KBM-7 (cell line): ENCODE results near the gene LTC4S.

Experiments
- DNase-seq: peaks from one replicate; pipeline ENCODE4 v3.0.0-alpha.2; 2015
- in situ Hi-C: fragments of 300-500 bp; cut with MboI; formaldehyde crosslinking; loops from 2 replicates; pipeline ENCODE4 v1.14.3; 2020; ENCODE audit warnings: low sequenced_read_pairs, low pct_unique_long_range_greater_than_20kb, mixed read lengths

The LTC4S gene

DNA sequence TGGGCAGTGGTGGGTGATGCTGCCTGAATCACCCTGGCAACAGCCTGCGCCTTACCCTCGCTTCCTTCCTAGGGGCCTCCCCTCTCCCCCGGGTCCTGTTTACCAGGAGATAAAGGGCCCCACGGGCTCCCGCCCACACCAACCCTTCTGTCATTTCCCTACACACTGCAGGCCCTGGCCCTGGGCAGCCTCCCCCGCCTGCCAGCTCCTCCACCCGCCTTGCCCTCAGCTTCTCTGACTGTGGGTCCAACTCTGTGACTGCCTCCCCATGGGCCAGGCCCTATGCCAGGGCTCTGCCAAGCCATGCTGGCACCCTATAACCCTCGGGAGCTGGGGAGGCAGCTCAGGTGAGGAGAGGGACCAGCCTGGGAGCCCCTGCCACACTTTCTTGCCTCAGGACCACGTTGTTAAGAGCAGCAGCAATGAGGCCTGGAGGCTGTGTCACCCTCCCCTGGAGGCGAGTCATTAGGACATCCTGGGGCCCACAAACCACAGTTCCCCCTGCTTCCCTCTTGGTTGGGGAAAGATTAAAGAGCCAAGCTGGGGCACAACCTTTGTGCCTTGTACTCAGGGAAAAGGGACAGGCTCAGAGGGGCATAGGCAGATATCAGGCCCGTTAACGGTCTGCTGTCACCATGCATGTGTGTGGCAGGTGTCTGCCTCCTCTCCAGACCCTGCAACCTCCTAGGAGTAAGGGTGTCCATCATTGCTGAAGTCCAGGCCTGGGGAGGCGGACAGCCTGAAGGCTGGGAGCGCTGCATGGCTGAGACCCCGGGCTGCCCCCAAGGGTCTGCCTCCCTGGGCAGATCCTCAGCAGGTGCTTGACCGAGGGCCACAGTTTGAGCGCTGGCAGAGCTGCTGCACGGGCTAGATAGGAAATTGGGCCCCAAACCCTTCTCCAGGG lies 10.1 kb downstream of the LTC4S start:
- in situ Hi-C loops = no loop called here
- DNase-seq = peak; percentile 77

DNA sequence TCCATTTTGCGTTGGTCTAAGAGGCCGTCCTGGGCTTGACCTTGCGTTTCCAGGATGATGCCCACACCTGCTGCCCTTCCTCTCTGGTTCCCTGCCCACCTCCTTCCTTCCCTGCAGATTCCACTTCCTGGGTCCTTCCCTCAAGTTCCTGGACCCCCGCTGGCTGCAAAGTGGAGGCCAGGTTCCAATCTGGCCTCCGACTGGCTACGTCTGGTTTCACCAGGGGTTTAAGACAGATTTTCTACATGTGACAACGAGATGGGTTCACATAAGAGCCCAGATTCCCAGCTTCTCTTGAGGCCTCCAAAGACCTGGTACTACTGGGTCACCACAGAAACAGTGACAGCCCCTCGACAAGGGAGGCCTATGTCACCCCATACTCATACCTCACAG lies 10.8 kb downstream of the LTC4S start:
- DNase-seq = no peak
- in situ Hi-C loops = no loop called here

DNA sequence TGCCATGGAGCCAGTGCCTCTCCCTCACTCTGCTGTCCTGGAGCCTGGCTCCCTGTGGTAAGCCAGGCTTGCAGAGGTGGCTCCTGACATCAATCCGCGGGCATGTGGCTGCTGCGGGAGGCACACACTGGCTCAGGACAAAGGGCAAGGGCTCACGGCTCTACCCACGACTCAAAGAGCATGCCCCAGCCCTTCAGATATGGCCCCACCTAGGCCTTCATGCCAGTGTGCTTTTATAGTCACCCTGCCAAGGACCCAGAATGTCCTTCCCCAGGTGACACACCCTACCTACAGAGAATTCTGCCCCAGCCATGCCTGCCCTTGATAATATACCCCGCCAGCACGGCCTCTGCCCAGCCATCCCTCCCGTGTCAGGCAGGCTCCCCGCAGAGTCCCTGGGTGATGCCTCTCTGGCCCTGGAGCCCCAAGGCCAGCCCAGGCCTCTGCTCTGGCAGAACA lies 11.3 kb downstream of the LTC4S start:
- in situ Hi-C loops = no loop called here
- DNase-seq = no peak

DNA sequence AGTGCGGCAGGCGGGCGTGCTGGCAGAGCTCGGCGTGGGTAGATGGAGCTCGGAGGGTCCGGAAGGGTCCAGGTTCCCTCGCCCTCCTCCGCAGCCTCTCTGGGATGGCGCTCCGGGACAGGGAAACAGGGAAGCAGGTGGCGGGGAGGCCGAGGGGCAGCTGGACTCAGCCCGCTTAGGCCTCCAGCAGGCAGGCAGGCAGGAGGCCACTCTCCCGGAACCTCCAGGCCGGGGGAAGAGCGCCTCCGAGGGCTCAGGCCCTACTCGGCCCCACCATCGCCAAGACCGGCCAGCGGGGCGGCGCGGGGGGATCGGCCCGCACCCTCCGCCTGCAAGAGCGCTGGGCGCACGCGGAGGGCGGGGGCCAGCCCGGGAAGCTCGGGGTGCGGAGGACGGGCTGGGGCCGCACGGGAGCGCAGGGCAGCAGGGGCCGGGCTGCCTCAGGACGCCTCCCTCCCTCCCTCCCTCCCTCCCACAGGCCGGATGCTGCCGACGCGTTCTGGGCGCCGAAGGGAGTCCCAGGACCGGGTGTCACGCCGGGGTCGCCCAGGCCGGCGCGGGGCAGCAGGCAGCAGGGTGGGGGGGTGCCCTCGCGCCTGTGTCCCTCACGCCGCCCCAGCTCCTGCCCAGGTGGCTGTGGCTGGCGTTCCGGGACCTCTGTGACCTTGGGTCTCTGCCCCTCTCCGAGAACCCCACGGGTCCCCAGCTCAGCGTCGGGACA lies 11.9 kb downstream of the LTC4S start:
- in situ Hi-C loops = no loop called here
- peak; percentile 40 for DNase-seq

DNA sequence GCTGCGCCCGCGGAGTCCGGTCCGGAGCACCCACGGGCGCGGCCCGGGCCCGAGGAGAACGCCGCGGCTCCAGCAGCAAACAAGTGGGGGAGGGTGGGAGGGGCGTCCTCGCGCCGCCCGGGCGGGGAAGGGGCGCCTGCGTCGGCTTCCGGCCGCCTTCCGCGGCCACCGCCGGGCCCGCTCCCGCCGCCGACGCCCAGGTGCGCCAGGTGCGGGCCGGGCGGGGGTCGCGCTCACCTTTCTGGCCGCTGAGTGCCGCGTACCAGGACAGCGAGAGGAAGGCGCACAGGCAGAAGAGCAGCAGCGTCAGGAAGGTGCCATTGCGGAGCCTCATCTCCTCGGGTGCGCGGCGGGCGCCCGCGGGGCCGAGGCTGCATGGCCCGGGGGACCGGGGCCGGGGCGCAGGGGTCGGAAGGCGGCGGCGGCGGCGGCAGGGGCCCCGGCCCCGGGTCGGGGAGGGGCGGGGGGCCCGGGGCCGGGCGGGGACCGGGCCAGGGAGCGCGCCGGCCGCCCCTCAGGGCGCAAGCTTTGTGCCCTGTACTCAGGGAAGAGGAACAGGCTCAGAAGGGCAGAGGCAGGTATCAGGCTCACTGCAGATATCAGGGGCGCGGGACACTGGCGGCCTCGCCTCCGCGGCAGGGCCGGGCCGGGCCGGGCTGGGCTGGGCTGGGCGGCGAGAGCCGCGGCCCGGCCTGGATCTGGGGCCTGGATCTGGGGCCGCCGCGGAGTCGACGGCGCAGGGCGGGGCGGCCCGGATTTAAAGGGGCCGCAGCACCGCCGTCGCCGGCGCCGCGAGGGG lies 12.7 kb downstream of the LTC4S start, which contains the start of gene MGAT4B:
TSS of gene MGAT4B (minus strand) at position 617 of the 799 bp plus-strand sequence. CDS start at position 334, 283 bp downstream.
- in situ Hi-C loops = no loop called here
- DNase-seq = peak; percentile 67

DNA sequence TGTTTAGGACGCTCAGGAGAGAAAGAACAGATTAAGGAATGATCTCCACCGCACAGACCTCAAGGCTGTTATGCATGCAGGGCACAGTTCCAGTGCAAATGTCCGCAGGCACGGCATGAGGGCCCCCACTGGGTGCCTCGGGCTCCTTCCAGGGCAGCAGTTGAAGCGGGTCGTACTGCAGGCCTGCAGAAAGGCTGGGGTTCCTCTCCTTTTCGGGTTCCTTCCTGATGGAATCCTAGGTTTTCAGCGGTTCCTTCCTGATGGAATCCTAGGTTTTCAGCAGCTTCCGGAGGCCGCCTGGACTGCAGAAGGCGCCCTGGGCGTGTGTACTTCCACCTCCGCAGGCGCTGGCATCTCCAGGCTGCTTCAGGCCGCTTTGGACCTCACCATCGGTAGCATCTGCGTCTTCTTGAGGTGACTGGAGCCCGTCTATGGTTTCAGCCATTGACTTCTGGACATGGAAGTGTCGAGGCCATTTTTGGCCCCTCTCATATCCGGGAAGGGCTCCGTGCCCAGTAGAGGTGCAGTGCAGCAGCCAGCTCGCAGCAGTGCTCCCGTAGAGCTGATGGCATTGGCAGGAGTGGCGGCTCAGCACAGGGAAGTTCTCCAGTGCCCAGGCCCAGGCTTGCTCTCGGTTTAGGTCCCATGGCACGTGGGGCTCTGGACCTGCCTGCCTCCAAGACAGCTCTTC lies 18.5 kb downstream of the LTC4S start:
- DNase-seq = no peak
- in situ Hi-C loops = no loop called here

DNA sequence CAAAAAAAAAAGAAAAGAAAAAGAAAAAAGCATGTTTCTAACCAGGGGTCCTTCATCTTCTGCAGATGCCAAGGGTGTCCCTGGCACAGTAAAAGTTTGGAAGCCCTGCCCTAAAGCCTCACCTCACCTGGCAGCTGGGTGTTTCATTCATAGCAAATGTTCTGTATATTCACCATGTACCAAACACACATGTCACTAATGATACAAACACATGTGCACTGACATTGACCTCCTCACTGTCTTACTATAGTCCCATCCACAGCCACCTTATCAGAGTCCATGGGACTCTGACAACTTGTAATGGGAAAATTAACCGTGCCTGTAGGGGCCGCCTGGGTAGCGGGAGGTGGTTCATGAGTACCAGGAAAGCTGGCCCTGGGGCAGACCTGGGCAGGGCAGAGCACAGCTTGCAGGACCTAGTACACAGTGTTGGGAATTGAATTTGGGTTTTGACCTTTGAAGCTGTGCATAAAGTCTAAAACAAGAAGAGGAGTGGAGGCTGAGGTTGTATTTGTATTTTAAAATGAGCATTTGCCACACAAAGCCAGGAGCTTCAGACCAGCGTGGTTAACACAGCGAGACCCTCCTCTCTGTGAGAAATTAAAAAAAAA lies 19.3 kb downstream of the LTC4S start:
- in situ Hi-C loops = no loop called here
- DNase-seq = no peak

DNA sequence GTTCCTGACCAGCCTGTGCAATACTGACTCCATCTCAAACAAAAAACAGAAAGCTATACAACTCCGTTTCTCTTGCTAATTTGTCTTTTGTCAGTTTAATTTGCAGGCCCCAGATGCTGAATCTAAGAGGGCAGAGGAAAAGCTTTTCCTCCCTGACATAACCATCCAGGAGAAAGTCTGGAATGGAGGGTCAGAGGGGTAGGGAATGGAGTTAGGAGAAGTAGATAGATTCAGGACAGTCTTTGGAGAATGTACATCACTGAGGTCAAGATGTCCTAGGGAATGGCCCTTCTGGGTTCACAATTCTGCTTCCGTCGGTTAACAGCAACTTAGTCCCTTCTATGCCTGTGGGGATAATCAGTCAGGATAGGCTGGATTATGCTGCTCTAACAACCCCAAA lies 20.3 kb downstream of the LTC4S start:
- DNase-seq = no peak
- in situ Hi-C loops = no loop called here

DNA sequence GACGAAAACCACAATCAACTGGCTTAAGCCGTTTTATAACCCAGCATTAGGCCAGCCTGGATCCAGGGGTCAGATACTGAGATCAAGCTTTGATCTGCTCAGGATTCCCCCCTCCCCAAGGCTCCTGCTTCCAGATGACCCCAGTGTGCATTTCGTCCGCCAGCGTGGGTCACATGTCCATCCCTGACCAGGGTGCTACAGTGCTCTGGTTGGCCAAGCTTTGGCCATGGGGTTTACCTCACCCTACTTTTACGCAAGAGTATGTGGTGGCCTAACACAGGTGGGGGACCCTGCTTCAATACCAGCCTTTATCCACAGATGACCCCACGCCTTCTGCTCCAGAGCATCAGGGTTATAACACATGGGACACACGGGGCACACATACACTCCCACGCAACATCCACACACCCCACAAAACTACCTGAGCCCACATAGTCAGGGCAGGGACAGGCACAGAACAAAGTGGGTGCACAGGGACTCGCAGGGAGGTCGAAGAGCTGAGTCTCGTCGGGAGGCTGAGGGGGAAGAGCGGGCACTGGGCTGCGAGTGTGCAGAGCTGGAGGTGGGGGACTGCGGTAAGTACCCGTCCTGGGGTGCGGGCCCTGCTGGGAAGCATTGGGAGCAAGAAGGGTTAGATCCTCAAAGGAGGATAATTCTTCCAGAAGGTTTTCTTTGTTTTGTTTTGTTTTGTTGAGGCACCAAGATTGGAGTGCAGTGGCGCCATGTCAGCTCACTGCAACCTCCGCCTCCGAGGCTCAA lies 21.9 kb downstream of the LTC4S start:
- in situ Hi-C loops = no loop called here
- no peak for DNase-seq

DNA sequence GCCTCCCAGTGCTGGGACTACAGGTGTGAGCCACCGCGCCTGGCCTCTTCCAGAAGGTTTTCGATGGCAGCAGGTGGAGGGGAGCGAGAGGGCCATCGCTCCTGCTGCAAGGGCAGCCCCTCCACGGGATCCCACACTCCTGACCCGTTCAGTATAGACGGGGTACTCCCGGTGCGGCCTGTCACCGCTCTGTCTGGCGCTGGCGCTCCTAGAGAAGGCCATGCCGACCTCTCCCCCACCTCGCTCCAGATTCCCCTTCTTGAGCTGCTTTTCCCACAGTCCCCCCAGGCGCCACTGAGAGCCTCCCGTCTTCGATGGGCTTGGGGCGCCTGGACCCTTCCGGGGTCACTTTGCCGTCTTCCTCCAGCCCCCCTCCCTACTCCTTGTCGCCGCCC lies 22.6 kb downstream of the LTC4S start:
- DNase-seq = no peak
- in situ Hi-C loops = no loop called here

DNA sequence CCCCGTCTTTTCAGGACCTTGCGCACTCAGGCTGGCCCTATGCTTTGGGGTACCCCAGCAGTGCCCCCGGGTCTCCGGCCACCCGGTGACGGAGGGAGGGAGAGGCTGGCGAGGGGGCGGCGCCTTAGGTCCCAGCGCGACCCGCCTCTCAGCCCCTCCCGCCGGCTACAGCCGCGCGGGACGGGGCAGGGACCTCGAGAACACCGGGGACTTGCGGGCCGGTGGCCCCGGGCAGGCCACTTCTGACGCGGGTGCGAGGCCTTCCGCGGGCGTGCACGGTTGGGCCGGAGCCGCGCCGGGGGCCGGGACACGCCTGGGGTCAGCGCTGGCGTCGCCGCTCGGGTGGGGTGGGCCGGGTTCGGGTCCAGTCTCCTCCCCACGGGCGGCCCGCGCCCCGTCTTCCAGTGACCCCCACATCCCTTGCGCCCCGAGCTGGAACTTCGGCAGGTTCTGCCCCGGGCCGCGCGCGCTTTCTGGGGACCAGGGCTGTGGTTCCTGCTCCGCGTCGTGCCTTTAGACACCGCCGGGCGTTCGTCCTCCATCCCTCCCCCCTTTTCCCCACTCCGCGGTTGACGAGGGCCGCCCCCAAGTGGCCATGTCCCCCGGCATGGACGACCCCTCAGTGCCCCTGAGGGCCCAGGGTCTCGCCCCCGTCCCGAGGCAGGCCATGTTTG lies 23.1 kb downstream of the LTC4S start:
- in situ Hi-C loops = no loop called here
- DNase-seq = no peak

DNA sequence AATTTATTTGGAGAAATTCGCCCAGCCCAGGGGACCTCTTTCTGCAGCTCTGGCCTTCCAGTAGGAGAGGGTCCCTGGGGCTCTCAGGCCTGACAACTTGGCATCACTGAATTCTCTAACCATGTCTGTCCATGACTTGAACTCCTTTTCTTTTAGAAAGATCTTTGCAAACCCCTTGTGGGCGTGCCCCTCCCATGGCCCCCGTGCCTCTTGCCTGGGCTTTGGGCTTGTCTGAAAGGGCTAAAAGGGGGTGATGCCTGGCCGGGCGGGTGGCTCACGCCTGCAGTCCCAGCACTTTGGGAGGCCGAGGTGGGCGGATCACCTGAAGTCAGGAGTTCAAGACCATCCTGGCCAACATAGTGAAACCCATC lies 23.7 kb downstream of the LTC4S start:
- DNase-seq = no peak
- in situ Hi-C loops = no loop called here

DNA sequence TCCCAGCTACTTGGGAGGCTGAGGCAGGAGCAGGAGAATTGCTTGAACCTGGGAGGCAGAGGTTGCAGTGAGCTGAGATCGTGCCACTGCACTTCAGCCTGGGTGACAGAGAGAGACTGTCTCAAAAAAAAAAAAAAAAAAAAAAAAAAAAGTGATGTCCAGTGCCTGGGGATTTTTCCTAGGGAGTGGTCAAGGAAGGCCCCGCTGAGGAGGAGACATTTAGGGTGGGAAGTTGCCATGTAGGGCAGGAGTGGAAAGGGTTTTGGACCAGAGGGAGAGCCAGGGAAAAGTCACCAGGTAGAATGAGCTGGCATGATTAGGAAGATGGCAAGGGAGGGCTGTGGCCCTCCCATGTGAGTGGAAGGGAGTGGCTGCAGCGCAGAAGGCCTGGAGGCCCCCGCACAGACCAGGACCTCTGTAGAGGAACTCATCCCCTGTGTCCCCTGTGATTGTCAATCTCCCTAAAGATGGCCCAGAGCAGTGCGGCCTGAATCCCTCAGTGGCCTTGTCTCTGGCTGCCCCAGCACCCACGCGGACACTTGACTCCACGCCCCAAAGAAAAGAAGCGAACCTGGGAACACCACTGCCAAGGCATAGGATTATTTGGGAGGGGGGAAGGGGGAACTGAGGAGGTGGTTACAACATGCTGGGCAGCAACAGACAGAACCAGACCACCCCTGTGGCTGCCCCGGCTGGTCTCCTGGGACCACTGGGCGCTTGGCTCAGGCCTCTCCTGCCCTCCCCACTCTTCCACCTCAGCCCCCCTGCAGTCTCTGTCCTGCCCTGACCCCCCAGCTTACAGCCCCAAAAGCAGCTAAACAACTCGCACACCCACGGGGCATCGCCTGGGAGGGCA lies 24.3 kb downstream of the LTC4S start:
- in situ Hi-C loops = no loop called here
- no peak for DNase-seq

DNA sequence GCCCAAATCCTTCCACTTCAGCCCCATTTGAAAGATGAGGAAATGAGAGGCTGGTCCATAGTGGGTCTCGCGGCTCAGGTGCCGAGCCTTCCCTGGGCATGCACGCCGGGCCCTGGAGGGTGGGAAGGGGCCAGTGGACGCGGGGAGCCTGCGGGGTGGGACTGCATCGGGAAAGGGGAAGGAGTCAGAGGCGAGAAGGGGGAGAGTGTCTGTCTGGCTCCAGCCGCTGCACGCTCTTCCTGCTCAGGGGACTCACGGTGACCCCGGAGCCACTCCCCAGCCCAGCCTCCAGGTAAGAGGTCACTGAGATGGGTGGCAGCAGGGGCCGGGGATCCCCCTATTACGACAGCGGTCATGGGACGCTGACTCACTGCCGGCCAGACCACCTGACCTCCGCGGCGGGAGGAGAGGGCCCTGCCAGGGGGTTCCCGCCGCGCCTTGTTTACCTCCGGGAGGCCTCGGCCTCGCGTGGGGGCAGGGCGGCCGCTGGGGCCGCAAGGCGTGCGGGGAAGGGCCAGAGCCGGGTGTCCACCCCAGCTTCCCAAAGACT lies 25.0 kb downstream of the LTC4S start:
- DNase-seq = peak; percentile 85
- in situ Hi-C loops = no loop called here

DNA sequence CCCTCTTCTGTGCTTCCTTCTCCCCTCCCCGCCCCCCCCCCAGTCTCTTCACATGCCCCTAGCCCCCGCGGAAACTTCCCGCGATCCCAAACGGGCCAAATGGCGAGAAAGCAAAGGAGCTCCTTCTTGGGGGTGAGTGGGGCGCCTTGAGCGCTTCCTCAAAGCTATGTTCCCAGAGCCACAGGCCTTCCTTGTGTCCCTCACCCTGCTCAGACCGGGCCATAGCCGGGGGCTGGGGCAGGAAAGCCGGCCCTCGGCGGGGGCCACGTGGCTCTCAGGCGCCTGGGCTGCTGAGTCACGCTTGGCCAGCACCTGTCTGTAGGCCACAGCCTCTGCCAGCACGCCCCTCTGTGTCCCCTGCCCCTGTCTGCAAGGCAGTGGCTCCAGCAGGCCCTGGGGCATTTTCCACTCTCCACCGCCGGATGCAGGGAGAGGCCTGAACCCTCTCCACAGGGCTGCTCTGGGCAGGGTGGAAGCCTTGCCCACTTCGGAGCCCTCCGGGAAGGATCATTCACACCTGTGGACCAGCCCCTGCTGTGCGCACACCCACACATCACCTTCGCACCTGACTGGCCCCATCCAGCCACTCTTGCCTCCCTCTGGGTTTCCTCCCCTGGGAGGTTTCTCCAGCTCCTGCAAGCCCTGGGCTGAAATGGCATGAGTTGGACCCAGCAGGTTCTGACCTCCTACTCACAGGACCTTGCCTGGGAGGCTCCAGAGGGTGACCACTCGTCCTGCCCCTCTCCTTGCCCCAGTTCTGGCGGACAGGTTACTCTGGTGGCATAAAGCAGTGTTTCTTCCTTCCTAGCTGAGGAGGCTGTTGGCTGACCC lies 25.7 kb downstream of the LTC4S start:
- in situ Hi-C loops = no loop called here
- peak; percentile 47 for DNase-seq

DNA sequence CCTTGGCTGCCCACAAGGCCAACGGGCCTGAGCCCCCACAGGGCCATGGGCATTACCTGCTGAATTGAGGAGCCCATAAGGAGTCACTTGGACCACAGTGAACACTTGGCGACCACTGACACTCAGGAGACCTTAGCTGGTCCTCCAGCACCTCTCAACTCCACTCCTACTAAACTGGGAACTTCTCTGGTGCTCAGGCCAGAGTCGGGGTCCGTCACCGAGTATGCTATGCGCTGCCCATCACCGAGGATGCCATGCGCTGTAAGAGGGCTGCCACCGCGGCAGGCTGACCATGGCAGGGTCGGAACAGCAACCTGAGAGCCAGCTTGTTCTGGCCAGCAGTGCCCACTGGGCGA lies 26.3 kb downstream of the LTC4S start:
- in situ Hi-C loops = no loop called here
- no peak for DNase-seq
